H1 (cell line): ENCODE data around the gene NRP2.
A peak's percentile ranks its signal among the peaks of the same experiment; 100 is the strongest.

Experiments
- ASH2L ChIP-seq: fragments of 200-600, 300-600 bp; sonication (generic); IDR thresholded peaks from one replicate; pipeline ENCODE4 v1.7.1; 2017; ENCODE audit warnings: low read length
- BCL11A ChIP-seq, 2 experiments: IDR thresholded peaks; one replicate each; pipeline ENCODE4 v1.6.1; 2011; ENCODE audit warnings: low read depth in 2 of 2, low read length in 2 of 2, mild to moderate bottlenecking in 2 of 2
- EP300 ChIP-seq, 2 experiments: IDR thresholded peaks; 1 replicate in 1 of 2; 2 replicates in 1 of 2; pipeline ENCODE4 v1.6.1; 2011 to 2012; ENCODE audit warnings: low read depth in 2 of 2, low read length in 2 of 2, mild to moderate bottlenecking in 2 of 2, borderline replicate concordance in 1 of 2, inconsistent platforms in 1 of 2, moderate library complexity in 1 of 2
- FOSL1 ChIP-seq: IDR thresholded peaks from 2 replicates; pipeline ENCODE4 v1.6.1; 2011; ENCODE audit warnings: mild to moderate bottlenecking, low read depth, low read length, moderate library complexity; ENCODE audit not compliant: insufficient read depth
- POLR2A ChIP-seq, 2 experiments: IDR thresholded peaks; 1 replicate in 1 of 2; 2 replicates in 1 of 2; pipeline ENCODE4 v1.6.1; 2011; ENCODE audit warnings: low read depth in 2 of 2, low read length in 2 of 2, mild to moderate bottlenecking in 2 of 2; ENCODE audit errors: control extremely low read depth in 1 of 2
- RAD21 ChIP-seq, 2 experiments: IDR thresholded peaks in 1 of 2; conservative IDR thresholded peaks in 1 of 2; 2 replicates each; pipeline ENCODE4 v1.6.1; 2011; ENCODE audit warnings: low read depth in 2 of 2, low read length in 2 of 2, improper control_type of control experiment in 1 of 2, inconsistent platforms in 1 of 2, mild to moderate bottlenecking in 1 of 2, moderate library complexity in 1 of 2
- SIN3A ChIP-seq, 2 experiments: IDR thresholded peaks in 1 of 2; conservative IDR thresholded peaks in 1 of 2; 2 replicates each; pipeline ENCODE4 v1.6.1; 2011 to 2012; ENCODE audit warnings: low read length in 2 of 2, improper control_type of control experiment in 1 of 2, low read depth in 1 of 2, mild to moderate bottlenecking in 1 of 2
- SRF ChIP-seq: IDR thresholded peaks from 2 replicates; pipeline ENCODE4 v1.6.1; 2011; ENCODE audit warnings: mild to moderate bottlenecking, low read depth, low read length, moderate library complexity
- SUZ12 ChIP-seq: fragments of 200-600 bp; sonication (generic); IDR thresholded peaks from 2 replicates; pipeline ENCODE4 v1.6.1; 2012; ENCODE audit warnings: mild to moderate bottlenecking, inconsistent platforms, low read length, moderate library complexity, mixed read lengths
- TAF7 ChIP-seq: optimal IDR thresholded peaks from 2 replicates; pipeline ENCODE3; 2011; ENCODE audit warnings: low read depth, mild to moderate bottlenecking, inconsistent platforms, low read length, moderate library complexity, borderline replicate concordance
- TF ChIP-seq, protein P1 (sequence below), 3 experiments: IDR thresholded peaks; 1 replicate in 2 of 3; 2 replicates in 1 of 3; pipeline versions ENCODE4 v1.5.1 to v1.6.1; 2011; ENCODE audit warnings: low read length in 3 of 3, mild to moderate bottlenecking in 3 of 3, inconsistent platforms in 2 of 3, low read depth in 1 of 3, moderate library complexity in 1 of 3; ENCODE audit not compliant: insufficient read depth in 1 of 3; ENCODE audit errors: control extremely low read depth in 1 of 3

GRCh38 chr2:205685314-205686055 is 3.2 kb downstream of the NRP2 start:
- no peak for TF ChIP-seq EP300 (IDR thresholded peaks at IDR 0.05; ENCODE audit: borderline replicate concordance in 1 of 2, low read depth in 2 of 2, low read length in 2 of 2)
- TF ChIP-seq SRF, result no peak
- no peak for TF ChIP-seq ASH2L
- no peak for TF ChIP-seq FOSL1
- TF ChIP-seq, protein P1, sequence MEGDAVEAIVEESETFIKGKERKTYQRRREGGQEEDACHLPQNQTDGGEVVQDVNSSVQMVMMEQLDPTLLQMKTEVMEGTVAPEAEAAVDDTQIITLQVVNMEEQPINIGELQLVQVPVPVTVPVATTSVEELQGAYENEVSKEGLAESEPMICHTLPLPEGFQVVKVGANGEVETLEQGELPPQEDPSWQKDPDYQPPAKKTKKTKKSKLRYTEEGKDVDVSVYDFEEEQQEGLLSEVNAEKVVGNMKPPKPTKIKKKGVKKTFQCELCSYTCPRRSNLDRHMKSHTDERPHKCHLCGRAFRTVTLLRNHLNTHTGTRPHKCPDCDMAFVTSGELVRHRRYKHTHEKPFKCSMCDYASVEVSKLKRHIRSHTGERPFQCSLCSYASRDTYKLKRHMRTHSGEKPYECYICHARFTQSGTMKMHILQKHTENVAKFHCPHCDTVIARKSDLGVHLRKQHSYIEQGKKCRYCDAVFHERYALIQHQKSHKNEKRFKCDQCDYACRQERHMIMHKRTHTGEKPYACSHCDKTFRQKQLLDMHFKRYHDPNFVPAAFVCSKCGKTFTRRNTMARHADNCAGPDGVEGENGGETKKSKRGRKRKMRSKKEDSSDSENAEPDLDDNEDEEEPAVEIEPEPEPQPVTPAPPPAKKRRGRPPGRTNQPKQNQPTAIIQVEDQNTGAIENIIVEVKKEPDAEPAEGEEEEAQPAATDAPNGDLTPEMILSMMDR (IDR thresholded peaks at IDR 0.05; ENCODE audit: control extremely low read depth in 1 of 3, insufficient read depth in 1 of 3, low read depth in 1 of 3, low read length in 3 of 3), result peak in 1 of 3 experiments; percentile 9; a peak in 1 of 4 replicates
- no peak for TF ChIP-seq TAF7
- peak in 1 of 2 experiments; percentile 68; a peak in 1 of 3 replicates for TF ChIP-seq POLR2A (IDR thresholded peaks at IDR 0.05; ENCODE audit: control extremely low read depth in 1 of 2, low read depth in 2 of 2, low read length in 2 of 2)
- no peak; a peak in 1 of 4 replicates for TF ChIP-seq RAD21 (IDR thresholded peaks at IDR 0.05 in 1 of 2, conservative IDR thresholded peaks at IDR 0.05 in 1 of 2; ENCODE audit: low read depth in 2 of 2, low read length in 2 of 2)
- no peak for TF ChIP-seq SUZ12
- no peak for TF ChIP-seq SIN3A (conservative IDR thresholded peaks at IDR 0.05 in 1 of 2, IDR thresholded peaks at IDR 0.05 in 1 of 2; ENCODE audit: low read depth in 1 of 2, low read length in 2 of 2)
- TF ChIP-seq BCL11A (IDR thresholded peaks at IDR 0.05; ENCODE audit: low read depth in 2 of 2, low read length in 2 of 2), result no peak
